GM19324 (cell line): ENCODE results near the gene AUTS2.
"Not testable (repeated sequence)": the region's sequence is repeated elsewhere in the genome, so short reads cannot be mapped to it uniquely, and the experiment has no call there.

Experiments
- ATAC-seq: cut with Tn5 transposase; IDR thresholded peaks from one replicate; pipeline ENCODE4 v1.9.1; 2021; ENCODE audit warnings: mild to moderate bottlenecking, moderate library complexity; ENCODE audit not compliant: unreplicated experiment, low FRiP score

The AUTS2 gene

DNA sequence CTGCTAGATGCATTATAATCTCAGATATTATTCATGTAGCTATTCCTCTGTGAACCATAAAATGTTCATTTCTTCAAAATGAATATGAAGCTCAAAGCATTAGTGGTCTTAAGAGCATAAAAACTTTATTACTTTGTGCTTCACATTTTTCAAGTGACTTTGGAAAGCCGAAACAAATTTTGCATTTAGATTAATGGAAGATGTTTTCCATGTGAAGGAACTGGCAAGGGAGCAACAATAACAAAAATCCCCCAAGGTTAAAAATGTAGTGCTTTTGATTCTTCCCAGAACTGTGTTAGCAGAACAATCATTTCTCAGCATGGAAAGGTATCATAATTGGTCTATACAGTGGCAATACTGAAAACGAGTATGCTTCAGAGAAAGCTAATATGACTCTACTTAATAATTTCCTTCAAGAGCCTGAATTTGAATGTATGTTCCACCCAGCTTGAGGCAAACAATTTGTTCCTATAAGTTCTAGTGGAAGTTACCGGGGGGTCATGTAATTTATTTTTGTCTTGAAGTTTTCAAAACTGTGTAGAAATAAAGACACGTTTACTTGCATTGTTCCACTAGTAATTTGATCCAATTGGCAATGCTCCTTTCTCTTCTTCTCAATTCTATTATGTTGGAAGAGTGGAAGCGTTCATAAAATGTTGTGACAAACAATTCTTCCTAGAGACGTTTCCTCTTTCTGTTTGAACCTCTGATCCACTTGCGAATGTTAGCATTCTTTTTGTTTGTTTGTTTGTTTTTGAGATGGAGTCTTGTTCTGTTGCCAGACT lies 665.4 kb downstream of the AUTS2 start:
- ATAC-seq: no peak

DNA sequence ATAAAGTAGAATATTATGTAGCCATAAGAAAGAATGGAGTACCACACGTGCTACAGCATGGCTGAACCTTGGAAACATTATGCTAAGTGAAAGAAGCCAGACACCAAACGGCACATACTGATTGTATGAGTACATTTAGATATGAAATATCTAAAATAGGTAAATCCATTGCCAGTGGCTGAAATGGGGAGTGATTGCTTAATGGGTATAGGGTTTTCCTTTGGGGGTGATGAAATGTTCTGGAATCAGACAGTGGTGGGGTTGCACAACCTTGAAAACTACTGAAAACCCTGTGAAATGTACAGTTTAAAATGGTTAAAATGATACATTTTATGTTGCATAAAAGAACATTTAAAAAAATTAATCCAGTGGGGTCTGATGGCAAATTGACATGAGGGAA lies 667.9 kb downstream of the AUTS2 start:
- ATAC-seq: no peak

DNA sequence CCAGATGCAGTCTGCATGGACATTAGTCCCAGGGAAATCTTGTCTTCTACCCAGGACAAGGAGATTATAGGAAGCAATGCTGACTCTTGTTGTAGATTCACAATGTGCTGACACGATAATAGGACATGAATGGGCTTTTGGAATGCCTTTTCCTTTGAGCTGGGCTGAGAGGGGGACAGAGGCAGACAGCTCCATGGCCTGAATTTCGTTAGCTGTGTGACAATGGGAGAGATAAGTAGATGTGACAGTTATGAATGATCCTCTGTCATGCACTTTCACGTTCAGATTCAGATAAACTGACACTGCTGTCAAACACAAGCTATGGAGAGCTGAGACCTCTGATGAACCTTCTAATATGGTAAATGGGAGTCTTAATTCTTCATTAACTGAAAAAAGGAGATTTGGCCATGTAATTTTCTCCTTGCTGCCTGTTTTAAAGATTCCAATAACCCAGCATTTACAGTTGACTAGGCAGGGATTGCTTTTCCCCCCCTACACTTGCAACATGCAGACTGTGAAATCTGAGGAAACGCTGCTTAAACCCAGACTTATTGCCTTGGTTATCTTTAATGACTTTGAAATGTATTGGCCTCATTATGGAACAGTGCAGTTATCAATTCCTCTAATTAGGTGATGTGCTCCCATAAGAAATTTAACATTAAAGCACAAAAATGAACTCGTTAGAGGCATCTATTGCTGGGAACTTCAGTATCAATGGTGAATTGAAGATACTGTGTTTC lies 669.3 kb downstream of the AUTS2 start:
- ATAC-seq: no peak

DNA sequence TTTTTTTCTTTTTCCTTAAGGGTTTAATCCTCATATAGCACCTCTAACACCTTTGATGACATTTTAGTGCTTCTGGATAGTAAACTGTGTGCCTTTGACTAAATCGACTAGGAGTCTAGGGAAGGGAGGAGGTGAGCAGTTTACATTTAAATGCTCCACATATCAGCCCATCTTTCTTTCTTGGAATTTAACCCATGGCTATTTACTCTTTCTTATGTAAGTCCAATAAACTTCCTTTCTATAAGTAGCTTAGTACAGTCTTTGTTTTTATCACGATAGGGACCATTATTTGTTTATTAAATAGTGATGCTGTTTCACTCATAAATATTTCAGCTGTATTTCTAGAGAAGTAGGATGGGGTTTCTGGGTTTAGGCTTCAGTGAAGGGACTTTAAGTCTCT lies 669.9 kb downstream of the AUTS2 start:
- ATAC-seq: no peak

DNA sequence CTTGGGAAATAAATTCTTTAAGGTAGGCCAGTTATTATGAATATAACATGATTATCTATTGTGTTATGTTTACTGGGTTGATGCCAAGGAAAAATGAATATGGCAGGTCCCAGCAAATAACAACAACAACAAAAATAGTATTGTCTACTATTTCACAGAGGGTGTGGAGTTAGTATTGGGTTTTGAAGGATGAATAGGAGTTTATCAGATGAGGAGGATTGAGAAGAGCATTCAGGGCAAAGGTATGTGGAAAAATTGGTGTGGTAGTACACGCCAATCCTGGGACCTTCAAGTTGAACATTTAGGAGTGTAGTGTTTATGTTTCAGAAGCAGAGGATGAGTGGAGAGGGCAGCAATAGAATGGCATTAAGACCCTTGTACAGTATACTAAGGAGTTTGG lies 671.9 kb downstream of the AUTS2 start:
- no peak for ATAC-seq

DNA sequence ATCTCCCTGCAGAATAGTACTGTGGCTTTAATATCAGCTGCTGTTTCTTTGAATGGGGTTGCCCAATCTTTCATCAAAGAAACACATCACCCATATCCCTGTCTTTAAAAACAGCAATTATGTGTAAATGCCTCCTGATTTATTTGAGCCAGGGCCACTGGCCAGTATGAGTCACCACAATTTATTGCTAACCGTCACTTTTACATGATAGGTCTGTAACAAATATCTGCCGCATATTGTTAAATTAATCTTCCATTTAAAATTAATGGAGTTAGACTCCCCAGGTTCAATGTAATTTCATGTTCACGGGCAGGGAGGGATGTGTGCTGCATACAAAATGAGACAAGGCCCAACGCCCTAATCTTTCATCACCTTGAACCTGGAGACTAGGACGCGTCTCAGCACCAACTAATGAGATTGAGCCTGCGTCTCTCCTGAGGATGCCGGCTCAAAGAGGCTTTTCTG lies 673.4 kb downstream of the AUTS2 start:
- ATAC-seq: no peak

DNA sequence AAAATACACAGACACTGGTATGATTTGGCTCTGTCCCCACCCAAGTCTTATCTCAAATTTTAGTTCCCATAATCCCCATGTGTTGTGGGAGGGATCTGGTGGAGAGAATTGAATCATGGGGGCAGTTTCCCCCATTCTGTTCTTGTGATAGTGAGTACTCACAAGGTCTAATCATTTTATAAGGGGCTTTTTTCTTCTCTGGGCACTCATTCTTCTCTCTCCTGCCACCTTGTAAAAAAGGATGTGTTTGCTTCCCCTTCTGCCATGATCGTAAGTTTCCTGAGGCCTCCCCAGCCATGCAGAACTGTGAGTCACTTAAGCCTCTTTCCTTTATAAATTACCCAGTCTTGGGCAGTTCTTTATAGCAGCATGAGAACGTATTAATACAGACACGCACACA lies 677.3 kb downstream of the AUTS2 start:
- not testable (repeated sequence) for ATAC-seq

DNA sequence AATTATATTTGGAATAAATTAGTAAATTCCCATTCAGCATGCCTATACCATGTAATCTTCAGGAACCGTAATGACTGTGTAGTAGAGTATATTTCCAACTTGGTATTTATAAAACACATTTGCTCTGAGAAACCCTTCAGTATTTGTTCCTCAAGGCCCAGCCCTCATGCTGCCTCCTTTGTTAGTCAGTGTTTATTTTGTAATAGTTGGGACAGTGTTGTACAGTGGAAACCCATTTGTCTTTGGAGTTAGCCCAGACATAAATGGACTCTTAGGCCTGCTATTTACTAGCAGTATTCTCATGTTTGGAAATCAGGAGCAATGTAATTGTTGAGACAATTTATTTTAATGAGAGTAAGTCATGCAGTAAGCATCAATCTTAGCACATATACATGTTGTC lies 686.9 kb downstream of the AUTS2 start:
- ATAC-seq: no peak

DNA sequence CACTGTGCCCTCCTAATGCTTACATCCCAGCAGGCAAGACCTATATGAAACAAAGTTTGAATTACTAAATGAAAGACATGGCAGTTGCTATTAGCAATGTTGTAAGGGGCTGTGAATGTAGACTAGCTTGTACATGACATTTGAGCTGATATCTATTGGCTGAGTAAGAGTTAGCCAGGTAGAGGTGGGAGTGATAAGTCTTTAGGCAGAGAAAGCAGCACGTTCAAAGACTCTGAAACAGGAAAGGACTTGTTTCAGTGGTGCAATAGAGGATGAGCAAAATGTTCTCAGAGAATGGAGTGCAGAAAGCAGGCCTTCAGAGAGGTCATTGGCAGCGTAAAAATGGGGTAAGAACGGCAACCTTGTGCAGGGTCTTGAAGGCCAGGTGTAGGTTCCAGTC lies 687.6 kb downstream of the AUTS2 start:
- no peak for ATAC-seq

DNA sequence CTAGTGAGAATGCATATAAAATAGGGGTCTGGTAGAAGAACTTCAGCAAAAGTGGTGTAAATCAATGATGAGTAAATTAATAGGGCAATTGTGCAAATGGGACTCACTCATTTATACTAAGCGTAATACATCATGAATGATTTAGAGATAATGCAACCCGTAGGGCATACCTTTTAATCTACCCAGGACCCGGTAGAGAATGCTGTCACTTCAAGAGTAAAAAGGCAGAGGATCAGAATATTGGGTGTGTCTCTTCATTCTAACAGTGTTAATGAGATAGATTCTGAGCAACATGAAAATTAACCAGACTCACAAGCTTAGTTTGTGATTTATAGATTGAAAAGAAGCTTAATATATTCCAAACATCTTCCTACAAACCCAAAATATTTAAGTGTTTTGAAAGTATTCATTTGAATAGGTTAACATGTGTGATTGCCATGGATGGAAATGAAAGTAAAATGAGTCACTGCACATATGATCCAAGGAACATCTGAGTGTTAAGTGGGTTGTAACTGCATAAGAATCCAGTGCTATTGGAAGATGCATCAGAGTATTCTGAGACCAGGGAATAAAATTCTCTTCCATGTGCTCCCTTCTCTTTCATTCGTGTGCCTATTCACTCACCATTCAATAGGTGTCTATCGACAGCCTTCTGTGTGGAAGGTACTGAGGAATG lies 690.6 kb downstream of the AUTS2 start:
- ATAC-seq: no peak

DNA sequence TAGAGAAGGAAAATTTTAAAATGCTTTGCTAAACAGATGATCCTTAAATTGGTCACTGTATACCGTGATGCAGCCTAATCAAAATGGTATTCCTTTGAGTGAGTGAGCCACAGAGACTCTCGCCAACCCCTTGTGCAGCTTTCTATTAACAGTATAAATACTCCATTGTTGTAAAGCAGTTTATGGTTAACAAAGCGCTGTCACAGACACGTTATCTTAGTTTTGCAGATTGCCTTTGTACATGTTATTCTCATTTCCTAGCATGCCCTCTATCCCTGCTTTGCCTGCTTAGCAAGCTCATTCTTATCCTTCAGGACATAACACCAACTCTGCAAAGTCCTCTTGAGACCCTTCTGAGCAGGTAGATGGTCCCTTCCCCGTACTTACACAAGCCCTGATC lies 694.4 kb downstream of the AUTS2 start:
- no peak for ATAC-seq

DNA sequence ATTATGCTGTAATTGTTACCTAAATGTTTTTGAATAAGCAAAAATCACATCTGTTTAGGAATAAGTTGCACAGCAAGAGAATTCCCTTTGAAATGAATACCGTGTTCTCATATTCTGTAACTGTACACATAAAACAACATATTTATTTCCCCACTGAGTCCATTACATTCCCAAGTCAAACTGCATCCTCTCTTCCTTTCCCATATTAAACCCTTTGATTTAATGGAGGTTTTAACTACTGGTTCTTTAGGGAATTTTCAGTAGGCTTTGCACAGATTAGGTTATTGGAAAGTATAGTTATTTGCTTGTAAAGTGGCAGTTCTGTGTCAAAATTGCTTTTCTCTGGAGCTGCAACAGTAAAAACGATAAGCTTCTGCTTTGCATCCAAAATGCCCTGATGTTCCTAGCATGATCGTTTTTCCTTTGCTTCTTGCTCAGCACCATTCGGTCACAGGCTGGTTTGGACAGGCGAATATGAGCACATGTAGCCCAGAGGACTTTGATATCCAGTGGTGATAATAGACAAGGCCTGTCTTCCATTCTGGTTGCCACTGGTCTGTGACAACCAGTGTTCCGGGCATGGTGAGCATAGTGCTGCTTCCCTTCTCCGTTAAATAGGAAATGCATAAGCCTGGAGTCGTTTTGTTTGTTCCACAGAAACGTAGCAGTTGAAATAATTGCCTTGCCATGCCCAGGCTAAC lies 696.1 kb downstream of the AUTS2 start:
- no peak for ATAC-seq

DNA sequence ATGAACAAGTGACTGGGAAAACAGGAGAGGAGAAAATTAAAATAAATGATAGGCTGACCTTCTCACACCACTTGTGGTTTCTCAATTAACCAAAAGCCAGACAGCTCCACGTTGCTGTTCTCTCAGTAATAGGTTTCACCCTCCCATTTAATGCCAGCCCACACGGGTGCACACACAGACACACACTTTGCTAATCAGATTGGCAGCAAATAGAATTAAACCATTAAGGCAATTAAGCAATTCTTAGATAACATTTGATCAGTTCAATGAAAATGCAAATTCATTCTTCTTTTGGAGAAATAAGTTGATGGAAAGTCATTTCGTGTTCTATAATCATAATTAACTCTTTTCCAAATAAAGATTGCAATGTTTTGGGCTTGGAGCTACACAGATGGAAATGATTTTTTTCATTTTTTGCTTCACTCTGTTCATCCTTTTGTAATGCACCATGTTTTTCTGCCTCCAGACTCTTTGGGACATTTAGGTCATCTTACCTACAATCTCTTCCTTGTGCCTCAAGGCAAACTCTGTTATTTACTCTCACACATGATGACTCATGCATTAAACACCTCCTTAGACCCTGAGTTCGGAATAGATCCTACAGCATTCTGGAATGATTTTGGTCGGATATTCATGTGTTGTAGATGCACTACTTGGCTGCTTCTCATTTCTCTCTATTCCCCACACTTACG lies 700.7 kb downstream of the AUTS2 start:
- ATAC-seq: no peak

DNA sequence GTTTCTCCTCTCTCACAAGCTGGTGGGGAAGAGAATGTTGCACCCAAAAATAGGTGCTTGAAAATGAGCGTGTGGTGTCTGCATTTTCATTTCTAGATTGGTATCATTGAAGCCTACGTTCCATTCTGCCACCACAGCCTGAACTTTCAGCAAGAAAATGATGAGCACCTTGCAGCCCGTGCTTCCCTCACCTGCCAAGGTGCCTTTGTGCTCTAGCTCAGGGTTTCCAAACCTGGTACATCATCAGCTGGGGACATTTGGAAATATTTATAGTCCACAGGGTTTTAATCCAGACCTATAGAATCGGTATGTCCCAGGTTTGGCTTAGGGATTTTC lies 701.2 kb downstream of the AUTS2 start:
- ATAC-seq: no peak

DNA sequence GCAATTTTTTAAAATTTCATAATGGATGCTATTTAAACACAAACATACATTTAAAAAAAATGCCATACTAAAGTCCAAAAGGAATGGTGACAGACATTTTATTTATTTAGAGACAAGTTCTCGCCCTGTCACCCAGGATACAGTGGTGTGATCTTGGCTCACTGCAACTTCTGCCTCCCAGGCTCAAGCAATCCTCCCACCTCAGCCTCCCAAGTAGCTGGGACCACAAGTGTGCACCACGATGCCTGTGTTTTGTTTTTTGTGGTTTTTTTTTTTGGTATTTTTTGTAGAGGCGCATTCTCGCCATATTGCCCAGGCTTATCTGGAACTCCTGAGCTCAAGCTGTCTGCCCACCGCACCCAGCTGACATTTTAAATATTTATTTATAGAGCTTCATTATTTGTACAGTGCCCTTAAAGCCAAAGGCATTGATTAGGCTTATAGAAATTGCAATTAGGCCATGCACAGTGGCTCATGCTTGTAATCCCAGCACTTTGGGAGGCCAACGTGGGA lies 703.5 kb downstream of the AUTS2 start:
- no peak for ATAC-seq

DNA sequence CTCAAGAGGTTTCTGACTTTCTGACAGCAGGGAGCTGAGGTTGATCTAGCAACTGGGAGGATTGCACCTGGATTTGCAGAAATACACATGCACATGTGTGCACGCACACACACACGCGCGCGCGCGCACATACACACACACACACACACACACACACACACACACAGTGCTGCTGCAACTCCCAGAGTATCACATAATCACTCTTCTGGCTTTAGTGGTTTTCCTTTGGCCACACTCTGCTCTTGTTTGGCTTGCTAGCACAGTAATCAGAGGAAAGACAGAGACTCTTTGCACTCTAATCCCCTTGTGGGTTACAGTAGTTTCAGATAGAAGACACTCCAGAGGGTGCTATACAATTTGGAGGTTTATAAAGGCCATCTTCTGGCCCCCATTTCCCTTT lies 705.0 kb downstream of the AUTS2 start:
- ATAC-seq: no peak

DNA sequence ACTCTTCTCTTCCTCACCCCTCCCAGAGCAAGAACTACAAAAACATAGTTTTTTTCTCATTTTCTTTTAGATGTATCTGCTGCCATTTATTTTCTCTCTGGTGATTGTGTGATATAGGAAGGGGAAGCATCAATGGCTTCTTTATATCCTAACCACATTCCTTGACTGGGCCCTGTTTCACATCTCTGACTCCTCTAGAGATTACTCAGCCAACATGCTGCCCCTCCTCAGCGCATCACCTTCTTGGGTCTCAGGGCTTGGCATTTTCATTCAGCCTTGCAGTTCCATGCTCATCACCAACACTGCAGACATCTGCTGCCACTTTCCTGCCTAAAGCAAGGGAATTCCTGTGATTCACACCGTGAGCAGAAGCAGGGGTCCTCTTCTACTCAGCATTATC lies 705.5 kb downstream of the AUTS2 start:
- no peak for ATAC-seq

DNA sequence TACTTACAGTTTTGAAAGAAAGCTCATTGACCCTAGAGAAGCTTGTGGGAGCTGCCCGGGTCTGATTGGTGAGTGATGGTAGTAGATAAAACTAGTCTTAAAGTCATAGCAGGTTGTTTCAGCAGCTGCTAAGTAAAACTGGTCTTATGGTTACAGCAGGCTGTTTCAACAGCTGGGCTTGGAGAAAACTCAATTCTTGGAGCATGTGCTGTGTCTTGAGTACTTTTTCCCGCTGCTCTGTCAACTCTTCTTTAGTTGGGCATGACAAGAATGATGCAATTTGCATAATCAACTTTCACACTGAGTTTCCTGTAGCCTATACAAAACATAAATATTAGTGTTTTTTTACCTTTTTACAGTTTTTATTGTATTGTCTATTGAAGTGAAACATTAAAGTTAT lies 707.9 kb downstream of the AUTS2 start:
- no peak for ATAC-seq

DNA sequence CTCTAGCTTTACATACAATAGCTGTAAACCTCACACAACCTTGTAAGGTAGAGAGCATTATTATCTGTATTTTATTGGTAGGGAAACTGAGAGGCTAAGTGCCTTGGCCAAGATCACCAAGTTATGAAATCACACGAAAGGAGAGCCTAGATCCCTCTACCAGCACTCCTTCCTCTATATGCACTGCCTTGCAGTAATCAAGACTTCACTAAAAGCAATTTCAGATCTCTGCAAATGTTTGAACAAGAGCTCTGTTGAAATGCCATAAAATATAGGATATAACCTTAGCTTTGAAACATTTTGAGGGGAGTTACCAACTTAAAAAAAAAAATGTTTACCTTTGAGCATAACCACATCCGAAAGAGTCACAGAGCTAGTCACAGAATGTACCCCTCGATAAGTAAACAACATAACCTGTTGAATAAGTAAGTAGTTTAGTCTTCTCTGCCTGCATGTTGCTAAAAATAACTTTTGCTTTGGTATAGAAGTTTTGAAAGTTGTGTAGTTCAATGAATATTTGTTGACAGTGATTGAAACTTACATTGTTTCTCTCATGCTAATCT lies 709.4 kb downstream of the AUTS2 start:
- no peak for ATAC-seq

DNA sequence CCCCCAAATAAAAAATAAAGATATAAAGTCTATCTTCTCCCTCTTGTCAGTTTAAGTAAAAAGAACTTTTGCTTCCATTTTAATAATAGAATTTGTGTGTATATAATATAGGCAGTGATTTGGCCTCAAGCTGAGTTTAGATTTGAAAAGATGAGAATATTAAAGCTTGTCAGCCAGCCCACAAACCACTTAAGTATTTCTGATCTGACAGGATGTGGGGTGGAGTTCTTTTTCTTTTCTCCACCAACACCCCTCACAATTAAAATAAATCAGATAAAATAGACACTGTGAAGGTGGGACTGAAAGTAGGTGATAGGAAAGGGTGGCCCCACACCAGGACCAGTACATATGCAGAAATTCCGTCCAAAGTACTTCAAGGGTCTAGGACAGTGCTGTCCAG lies 714.1 kb downstream of the AUTS2 start:
- ATAC-seq: no peak
